ENCODE data around the gene AEN.

GRCh38 chr15:88646088-88646405 is 24.9 kb downstream of the AEN start:
- no peak for TF ChIP-seq SUZ12 (IDR thresholded peaks at IDR 0.05; ENCODE audit: extremely low read depth, insufficient read depth, insufficient read length)
- no peak for TF ChIP-seq YY1 (IDR thresholded peaks at IDR 0.05; ENCODE audit: insufficient read depth, insufficient read length)

Data from NT2/D1 (cell line).